HG03520 (cell line): ENCODE data around the gene ARL4A.

Experiments
- ATAC-seq: cut with Tn5 transposase; IDR thresholded peaks from one replicate; pipeline ENCODE4 v1.9.1; 2021; ENCODE audit warnings: mild to moderate bottlenecking, moderate library complexity; ENCODE audit not compliant: unreplicated experiment

ARL4A gene

DNA sequence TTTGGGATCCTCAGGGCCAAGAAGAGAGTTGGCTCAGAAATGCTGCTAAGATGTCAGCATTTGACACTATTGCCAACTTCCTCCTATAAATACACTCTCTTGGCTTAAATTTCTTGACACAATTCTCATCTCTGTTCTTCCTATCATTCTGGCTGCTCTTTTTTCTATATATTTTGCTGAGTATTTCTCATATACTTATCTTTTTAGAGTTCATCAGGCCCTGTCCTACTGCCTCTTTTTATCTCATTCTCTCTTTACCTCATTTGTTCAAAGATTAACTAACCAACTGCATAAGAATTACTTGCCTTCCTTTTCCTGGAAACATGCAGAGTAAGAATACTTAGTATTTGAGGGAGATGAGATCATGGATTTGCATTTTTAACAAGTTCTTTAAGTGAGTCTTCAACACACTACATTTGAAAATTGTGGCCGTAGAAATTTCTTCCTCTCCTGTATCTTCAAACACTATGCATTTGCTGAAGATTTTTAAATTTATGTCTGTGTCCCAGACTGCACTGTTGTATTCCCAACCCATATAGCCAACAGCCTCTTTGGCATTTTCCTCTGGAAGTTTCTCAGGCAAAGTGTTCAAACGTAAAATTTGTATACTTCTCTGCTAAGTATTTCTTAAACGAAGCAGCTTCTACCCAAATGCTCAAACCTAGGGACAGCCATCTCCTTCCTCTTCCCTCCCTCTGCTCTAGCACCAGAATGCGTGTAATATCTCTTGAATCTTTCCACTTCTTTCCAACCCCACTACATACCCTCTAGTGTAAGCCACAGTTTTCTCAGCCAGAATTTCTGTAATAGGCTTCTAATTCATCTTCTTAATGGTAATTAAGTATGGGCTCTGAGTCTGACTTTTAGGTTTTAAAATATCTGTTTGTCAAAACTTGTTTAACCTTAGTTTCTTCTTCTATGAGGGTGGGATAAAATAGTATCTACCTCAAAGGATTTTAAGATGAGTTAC lies 35.5 kb downstream of the ARL4A start:
- ATAC-seq, result no peak

DNA sequence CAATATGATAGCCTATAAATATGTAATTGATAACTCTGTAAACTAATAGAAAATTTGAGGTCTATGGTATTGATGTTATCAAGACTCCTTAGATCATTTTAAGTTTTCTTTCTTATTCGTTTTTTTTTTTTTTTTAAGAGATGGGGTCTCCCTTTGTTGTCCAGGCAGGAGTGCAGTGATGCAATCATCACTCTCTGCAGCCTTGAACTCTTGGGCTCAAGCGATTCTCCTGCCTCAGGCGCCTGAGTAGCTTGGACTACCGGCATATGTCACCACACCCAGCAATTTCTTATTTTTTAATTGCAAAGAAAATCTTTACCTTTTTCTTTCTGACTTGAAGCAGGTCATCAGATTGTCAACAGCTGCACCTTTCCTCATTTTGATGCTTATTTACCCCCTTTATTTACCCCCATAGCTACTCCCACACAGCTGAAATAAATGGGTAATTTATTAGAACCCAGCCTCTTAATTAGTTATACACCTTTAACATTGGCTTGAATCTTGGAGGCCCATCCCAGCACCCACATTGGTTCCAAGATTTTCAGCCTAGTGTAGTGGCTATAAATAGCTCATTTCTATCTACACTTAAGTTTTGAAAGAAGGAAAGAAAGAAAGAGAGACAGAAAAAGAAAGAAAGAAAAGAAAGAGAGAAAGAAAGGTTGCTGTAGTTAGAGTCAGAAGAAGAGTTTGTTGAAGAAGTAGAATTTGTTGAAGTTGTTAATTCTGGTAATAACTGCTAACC lies 38.3 kb downstream of the ARL4A start:
- no peak for ATAC-seq

DNA sequence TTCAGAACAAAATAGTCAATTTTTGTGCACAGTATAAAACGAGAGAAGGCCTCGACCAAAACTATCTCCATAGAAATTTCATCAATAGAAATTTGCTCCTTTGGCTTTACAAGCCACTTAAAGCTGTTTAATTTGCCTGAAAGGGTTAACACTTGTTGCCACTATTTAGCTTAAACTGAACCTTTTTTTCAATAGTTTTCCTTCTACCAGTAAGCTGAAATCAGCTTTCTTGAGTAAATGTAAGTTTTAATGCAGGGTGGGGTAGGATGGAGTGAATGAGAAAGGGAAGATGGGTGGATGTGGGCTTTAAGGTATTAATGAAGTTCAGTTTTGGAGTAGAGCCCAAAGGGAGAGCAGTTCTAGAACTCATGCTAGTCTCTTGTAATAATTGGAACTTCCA lies 39.5 kb downstream of the ARL4A start:
- no peak for ATAC-seq

DNA sequence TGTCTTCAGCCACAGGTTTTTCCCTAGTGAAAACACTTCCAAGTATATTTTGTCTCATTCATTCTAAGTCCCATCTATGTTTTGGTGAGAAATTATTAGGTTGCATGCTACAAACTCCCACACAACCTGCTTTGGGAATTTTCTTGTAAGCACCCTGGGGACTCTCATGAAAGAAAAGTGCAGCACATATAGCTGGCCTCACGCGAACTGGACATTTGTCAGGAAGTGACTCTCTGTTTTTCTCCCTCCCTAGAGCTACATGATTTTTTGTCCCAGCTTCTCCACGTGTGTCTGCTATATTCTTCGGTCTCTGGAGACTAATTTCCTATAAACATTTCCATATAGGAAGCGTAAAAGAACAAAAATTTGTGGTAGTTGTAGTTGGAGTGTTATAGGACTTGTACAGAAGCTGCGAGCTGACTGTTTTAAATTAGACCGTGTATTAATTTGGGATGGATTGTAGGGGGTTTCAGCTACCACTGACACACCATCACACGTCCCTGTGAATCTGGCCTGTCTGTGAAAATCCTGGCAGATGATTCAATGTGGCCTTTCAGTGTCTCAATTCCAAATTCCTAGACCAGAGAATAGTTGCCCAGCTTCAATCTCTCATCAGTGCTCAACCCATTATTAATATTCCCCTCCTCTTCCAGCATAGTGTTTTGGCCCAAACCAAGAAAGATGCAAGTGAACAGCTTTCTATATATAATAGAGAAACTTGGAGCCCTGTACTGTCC lies 40.2 kb downstream of the ARL4A start:
- no peak for ATAC-seq

GRCh38 chr7:12728192-12728538 lies 40.7 kb downstream of the ARL4A start:
- no peak for ATAC-seq

- ATAC-seq, result no peak
Measured at GRCh38 chr7:12729112-12729511, 41.7 kb downstream of the ARL4A start.

GRCh38 chr7:12730523-12730922 lies 43.1 kb downstream of the ARL4A start:
- no peak for ATAC-seq

DNA sequence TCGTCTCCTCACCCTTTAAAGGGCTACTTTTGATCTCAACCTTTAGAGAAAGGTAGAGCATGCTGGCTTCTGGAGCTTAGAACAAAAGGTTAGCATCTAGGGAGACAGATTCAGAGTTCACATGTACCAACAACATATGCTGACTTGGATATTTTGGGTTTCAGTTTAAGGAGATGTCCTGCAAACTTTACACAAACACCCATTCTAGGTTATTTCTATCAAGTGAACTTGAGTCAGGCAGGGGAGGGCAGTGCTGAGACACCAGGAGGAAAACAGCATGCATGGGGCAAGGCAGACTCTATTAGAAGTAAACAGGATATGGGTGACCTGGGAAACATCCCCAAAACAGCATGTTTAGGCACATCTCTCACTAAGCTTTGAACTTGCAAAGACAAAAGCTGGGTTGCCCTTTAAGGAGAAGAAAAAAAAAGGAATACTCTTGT lies 43.8 kb downstream of the ARL4A start:
- no peak for ATAC-seq

DNA sequence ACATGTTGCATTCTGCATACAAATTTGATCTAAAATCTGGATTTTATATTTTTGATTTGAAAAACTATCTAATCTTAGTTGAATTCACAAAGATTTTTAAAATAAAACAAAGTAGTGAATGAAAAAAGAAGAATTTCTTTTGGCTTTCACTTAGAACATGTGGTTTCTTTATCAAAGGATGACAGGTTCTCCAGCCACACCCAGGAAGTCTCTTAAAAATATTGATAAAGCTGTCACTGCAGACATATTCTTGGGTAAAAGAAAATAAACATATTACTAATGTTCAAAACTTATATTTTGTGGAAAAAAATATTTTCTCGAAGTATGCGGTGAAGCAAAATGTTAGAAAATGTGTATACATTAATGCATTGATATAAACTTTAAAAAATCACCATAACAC lies 44.3 kb downstream of the ARL4A start:
- ATAC-seq, result no peak

DNA sequence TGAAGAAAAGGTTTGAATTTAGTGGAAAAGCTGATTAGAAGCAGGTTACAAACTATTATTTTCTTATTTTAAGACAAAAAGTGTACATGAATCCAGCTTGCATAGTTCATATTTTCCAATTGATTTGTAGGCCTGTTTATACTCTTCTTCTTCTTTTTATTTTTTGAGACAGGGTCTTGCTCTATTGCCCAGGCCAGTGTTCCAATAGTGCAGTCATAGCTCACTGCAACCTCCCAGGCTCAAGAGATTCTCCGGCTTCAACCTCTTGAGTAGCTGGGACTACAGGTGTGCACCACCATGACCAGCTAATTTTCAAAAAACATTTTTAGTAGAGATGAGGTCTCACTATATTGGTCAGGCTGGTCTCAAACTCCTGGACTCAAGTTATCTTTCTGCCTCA lies 45.0 kb downstream of the ARL4A start:
- no peak for ATAC-seq

DNA sequence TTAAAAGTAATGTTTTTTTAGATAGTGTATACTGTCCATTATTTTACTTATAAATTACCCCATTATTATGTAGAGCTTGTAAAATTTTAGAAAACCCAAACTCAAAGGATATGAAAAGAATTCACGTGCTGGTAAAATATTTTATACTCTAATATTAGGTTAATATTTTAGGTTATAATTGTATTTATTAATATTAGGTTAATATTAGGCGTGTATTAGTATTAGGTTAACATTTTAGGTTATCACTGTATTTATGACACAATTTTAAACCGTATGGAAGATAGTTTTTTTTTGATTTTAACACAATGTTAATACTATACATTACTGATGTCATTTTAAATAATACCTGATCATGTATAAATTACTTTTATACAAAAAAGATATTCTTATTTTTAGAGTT lies 48.5 kb downstream of the ARL4A start:
- no peak for ATAC-seq

GRCh38 chr7:12737373-12737772 lies 49.9 kb downstream of the ARL4A start:
- ATAC-seq, result no peak

DNA sequence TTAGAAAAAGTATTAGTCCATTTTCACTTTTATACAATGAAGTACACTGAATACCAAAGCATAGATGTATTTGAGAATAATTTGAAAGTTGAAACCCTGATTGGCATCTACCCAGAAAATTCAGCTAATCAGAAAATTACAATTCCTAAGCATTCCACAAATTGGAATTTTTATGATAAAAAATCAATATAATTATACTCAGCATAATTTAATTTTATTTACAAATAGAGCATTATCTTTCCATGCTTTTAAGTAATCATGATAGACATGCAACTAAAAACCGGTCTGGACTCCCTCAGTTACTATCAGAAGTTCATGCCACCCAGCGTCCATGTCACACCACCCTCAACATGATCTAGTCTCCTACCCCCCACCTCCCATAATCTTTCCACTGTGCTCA lies 50.4 kb downstream of the ARL4A start:
- ATAC-seq, result no peak

DNA sequence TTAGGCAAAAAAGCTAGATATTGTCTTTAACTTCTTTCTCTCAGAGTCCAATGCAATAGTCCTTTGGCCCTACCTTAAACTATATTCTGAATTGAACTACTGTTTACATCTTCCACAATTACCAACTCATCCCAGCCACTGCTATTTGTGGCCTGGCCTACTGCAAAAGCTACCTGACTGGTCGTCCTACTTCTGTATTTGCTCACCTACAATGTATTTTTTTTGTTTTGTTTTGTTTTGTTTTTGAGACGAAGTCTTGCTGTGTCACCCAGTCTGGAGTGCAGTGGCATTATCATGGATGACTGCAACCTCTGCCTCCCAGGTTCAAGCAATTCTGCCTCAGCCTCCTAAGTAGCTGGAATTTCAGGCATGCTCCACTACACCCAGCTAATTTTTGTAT lies 51.2 kb downstream of the ARL4A start:
- no peak for ATAC-seq
